ENCODE results near the gene FCN3. TPM values are rescaled to one million over a fixed set of nuclear protein-coding genes. Genes with fewer than 3 reads are reported as not detected.

The FCN3 gene
- total RNA-seq, 1 experiment from 2014 or later: 0.22 TPM

DNA sequence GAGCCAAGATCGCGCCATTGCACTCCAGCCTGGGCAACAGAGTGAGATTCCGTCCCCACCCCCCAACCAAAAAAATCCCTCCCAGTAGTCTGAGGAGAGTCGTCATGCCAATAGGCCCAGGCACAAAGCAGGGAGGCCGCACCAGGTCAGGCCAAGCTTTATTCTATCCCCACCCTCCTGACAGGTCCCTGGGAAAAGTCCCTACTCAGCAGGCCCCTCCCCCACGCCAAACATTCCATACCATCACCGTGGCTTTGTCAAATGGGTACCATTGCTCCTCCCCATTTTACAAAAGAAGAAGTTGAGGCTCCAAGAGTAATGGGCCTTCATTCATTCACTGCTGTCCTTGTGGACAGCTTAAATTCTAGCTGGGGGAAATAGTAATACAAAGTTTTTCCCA, 23.1 kb upstream of the FCN3 start:
- Histone ChIP-seq H2AK5ac (ENCODE audit: insufficient read length, low read length) (no peak overlapping the region), H3K27me3 (ENCODE audit: insufficient read depth, low read length) (no peaks in the 10 kb centered on the region), H3K18ac (ENCODE audit: insufficient read length, low read depth, low read length) (no peak overlapping the region), H2BK120ac (ENCODE audit: low read depth, low read length, poor library complexity, severe bottlenecking) (no peak overlapping the region), H3K4me2 (ENCODE audit: insufficient read depth, insufficient read length, low read length) (no peak overlapping the region), H2BK12ac (ENCODE audit: insufficient read length, low read depth, low read length) (no peak overlapping the region), H3K23me2 (ENCODE audit: insufficient read length, low read depth, low read length, poor library complexity, severe bottlenecking) (no peaks in the 10 kb centered on the region), H3K27ac (ENCODE audit: insufficient read length, low read depth, low read length) (no peak overlapping the region), H4K8ac (replicated peaks; ENCODE audit: insufficient read length, low read depth, low read length) (no peak overlapping the region), H2BK15ac (ENCODE audit: low read depth, low read length) (no peak overlapping the region), H3K79me2 (ENCODE audit: insufficient read depth, low read length) (no peaks in the 10 kb centered on the region), H3K79me1 (ENCODE audit: insufficient read depth, low read depth, low read length, poor library complexity, severe bottlenecking) (no peaks in the 10 kb centered on the region), H3K4me1 (ENCODE audit: insufficient read depth, low read length) (no peaks in the 10 kb centered on the region; the same call in 1 of the 2 replicates), H3T11ph (ENCODE audit: low read length) (no peak overlapping the region), H3K4ac (ENCODE audit: low read depth, low read length) (no peak overlapping the region), H3K14ac (ENCODE audit: insufficient read depth, low read length) (no peak overlapping the region), H3K56ac (ENCODE audit: insufficient read length, low read depth, low read length) (no peak overlapping the region), H4K91ac (ENCODE audit: insufficient read length, low read depth, low read length) (no peak overlapping the region), H4K5ac (ENCODE audit: insufficient read length, low read depth, low read length) (no peak overlapping the region), H3K9me3 (ENCODE audit: control insufficient read depth, low read depth, low read length) (no peaks in the 10 kb centered on the region), H2AFZ (ENCODE audit: low read length) (no peak overlapping the region), H2BK5ac (ENCODE audit: insufficient read length, low read length) (no peak overlapping the region), H4K20me1 (ENCODE audit: control insufficient read depth, insufficient read depth, insufficient read length) (no peaks in the 10 kb centered on the region), H2BK20ac (ENCODE audit: low read depth, low read length, poor library complexity, severe bottlenecking) (no peak overlapping the region), H3K9ac (ENCODE audit: extremely low read depth, insufficient read length, low read length) (no peak overlapping the region), H3K23ac (ENCODE audit: insufficient read length, low read depth, low read length) (no peak overlapping the region)
- peaks cover 0 to 4% (median 3%) of the 10 kb centered on the region in 3 experiments; a peak in 2 of 7 replicates for H3K36me3 Mint-ChIP-seq (ENCODE audit: insufficient read depth in 1 of 3, low read depth in 3 of 3)
- H3K9me3 Mint-ChIP-seq: no peaks in the 10 kb centered on the region
- peaks cover 33 to 49% of the 10 kb centered on the region in 2 experiments for H3K4me1 Mint-ChIP-seq
- DNase-seq: no peak
- TF ChIP-seq, protein P1, sequence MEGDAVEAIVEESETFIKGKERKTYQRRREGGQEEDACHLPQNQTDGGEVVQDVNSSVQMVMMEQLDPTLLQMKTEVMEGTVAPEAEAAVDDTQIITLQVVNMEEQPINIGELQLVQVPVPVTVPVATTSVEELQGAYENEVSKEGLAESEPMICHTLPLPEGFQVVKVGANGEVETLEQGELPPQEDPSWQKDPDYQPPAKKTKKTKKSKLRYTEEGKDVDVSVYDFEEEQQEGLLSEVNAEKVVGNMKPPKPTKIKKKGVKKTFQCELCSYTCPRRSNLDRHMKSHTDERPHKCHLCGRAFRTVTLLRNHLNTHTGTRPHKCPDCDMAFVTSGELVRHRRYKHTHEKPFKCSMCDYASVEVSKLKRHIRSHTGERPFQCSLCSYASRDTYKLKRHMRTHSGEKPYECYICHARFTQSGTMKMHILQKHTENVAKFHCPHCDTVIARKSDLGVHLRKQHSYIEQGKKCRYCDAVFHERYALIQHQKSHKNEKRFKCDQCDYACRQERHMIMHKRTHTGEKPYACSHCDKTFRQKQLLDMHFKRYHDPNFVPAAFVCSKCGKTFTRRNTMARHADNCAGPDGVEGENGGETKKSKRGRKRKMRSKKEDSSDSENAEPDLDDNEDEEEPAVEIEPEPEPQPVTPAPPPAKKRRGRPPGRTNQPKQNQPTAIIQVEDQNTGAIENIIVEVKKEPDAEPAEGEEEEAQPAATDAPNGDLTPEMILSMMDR (conservative IDR thresholded peaks at IDR 0.05): no peak
- H3K27me3 Mint-ChIP-seq (ENCODE audit: low read depth): no peaks in the 10 kb centered on the region; the same call in 1 of the 2 replicates
- no peak overlapping the region for H3K4me3 Mint-ChIP-seq
- WGBS (ENCODE audit: extremely low coverage, insufficient read length, low lambda C conversion rate): no CpG with 5 or more reads among the region's 7 CpGs
- H3K27ac Mint-ChIP-seq: peak overlapping the region in 1 of 3 experiments; percentile 88; a peak in 1 of 7 replicates

Measured in H9 (cell line).